Trophoblast cell (in vitro differentiated cells and primary cell): ENCODE measurements around the gene DVL1.
A peak's percentile ranks its signal among the peaks of the same experiment; 100 is the strongest.

ENCODE experiments used
- DNase-seq, 2 donors: peaks; one replicate each; pipeline ENCODE4 v3.0.0-alpha.2; 2016
- H2AFZ ChIP-seq: 2 replicates; pipeline ENCODE4 v1.6.1; 2013; ENCODE audit warnings: low read length, moderate library complexity, mild to moderate bottlenecking; ENCODE audit not compliant: insufficient read depth, poor library complexity
- H2AK5ac ChIP-seq: 2 replicates; pipeline ENCODE4 v1.6.1; 2013; ENCODE audit warnings: mild to moderate bottlenecking, low read length
- H2BK120ac ChIP-seq: 2 replicates; pipeline ENCODE4 v1.6.1; 2013; ENCODE audit warnings: low read length, mild to moderate bottlenecking, moderate library complexity; ENCODE audit not compliant: insufficient read depth, poor library complexity
- H2BK12ac ChIP-seq: 2 replicates; pipeline ENCODE4 v1.6.1; 2013; ENCODE audit warnings: mild to moderate bottlenecking, low read length, moderate library complexity
- H2BK5ac ChIP-seq: 2 replicates; pipeline ENCODE4 v1.6.1; 2013; ENCODE audit warnings: low read length, low read depth, moderate library complexity, mild to moderate bottlenecking; ENCODE audit not compliant: poor library complexity
- H3K14ac ChIP-seq: 2 replicates; pipeline ENCODE4 v1.6.1; 2013; ENCODE audit warnings: mild to moderate bottlenecking, low read length
- H3K18ac ChIP-seq: 2 replicates; pipeline ENCODE4 v1.6.1; 2013; ENCODE audit warnings: mild to moderate bottlenecking, low read length
- H3K23ac ChIP-seq: 2 replicates; pipeline ENCODE4 v1.6.1; 2013; ENCODE audit warnings: low read length
- H3K27ac ChIP-seq: 2 replicates; pipeline ENCODE4 v1.5.1; 2013; ENCODE audit warnings: low read depth, mild to moderate bottlenecking, inconsistent platforms, low read length, moderate library complexity
- H3K27me3 ChIP-seq: 2 replicates; pipeline ENCODE4 v1.6.1; 2013; ENCODE audit warnings: inconsistent platforms, mild to moderate bottlenecking, low read length, moderate library complexity; ENCODE audit not compliant: insufficient read depth
- H3K36me3 ChIP-seq, 2 experiments: 1 replicate in 1 of 2; 2 replicates in 1 of 2; pipeline ENCODE4 v1.6.1; 2013; ENCODE audit warnings: low read length in 2 of 2, mild to moderate bottlenecking in 2 of 2, moderate library complexity in 1 of 2; ENCODE audit not compliant: insufficient read depth in 2 of 2, control insufficient read depth in 1 of 2
- H3K4ac ChIP-seq: 2 replicates; pipeline ENCODE4 v1.6.1; 2013; ENCODE audit warnings: low read depth, mild to moderate bottlenecking, low read length, moderate library complexity
- H3K4me1 ChIP-seq, 2 experiments: 1 replicate in 1 of 2; 2 replicates in 1 of 2; pipeline ENCODE4 v1.6.1; 2013; ENCODE audit warnings: low read length in 2 of 2, mild to moderate bottlenecking in 2 of 2, moderate library complexity in 1 of 2; ENCODE audit not compliant: insufficient read depth in 2 of 2, control insufficient read depth in 1 of 2
- H3K4me2 ChIP-seq: 2 replicates; pipeline ENCODE4 v1.6.1; 2013; ENCODE audit warnings: inconsistent platforms, mild to moderate bottlenecking, low read length, moderate library complexity
- H3K4me3 ChIP-seq: 2 replicates; pipeline ENCODE4 v1.5.1; 2013; ENCODE audit warnings: mild to moderate bottlenecking, low read depth, low read length, inconsistent platforms
- H3K79me1 ChIP-seq: one replicate; pipeline ENCODE4 v1.6.1; 2013; ENCODE audit warnings: low read length
- H3K79me2 ChIP-seq: 2 replicates; pipeline ENCODE4 v1.6.1; 2013; ENCODE audit warnings: low read length, mild to moderate bottlenecking; ENCODE audit not compliant: control insufficient read depth, insufficient read depth, poor library complexity
- H3K9ac ChIP-seq: 2 replicates; pipeline ENCODE4 v1.6.1; 2013; ENCODE audit warnings: mild to moderate bottlenecking, low read length
- H3K9me3 ChIP-seq: 2 replicates; pipeline ENCODE4 v1.6.1; 2013; ENCODE audit warnings: low read depth, mild to moderate bottlenecking, control low read depth, inconsistent platforms, low read length; ENCODE audit not compliant: insufficient read depth
- H4K12ac ChIP-seq: 2 replicates; pipeline ENCODE4 v1.6.1; 2013; ENCODE audit warnings: low read depth, mild to moderate bottlenecking, low read length, moderate library complexity
- H4K8ac ChIP-seq: 2 replicates; pipeline ENCODE4 v1.6.1; 2013; ENCODE audit warnings: low read depth, mild to moderate bottlenecking, low read length, moderate library complexity
- H4K91ac ChIP-seq: one replicate; pipeline ENCODE4 v1.6.1; 2013; ENCODE audit warnings: low read depth, mild to moderate bottlenecking, low read length, moderate library complexity
- whole genome bisulfite sequencing: extraction: QIAGEN DNeasy Blood & Tissue Kit; methylation state at CpG from one replicate; pipeline ENCODE4 v1.1.7; 2013; ENCODE audit warnings: missing lambda C conversion rate; ENCODE audit not compliant: insufficient read length, insufficient coverage; ENCODE audit errors: extremely low coverage; 5-methylcytosine and 5-hydroxymethylcytosine counted together

DVL1 gene

GRCh38 chr1:1330366-1331067, 18.7 kb downstream of the DVL1 start:
- H4K12ac ChIP-seq: no peak overlapping the region
- H3K14ac ChIP-seq: no peak overlapping the region
- no peak overlapping the region for H2BK120ac ChIP-seq
- H2BK5ac ChIP-seq: no peak overlapping the region
- H3K9ac ChIP-seq: no peak overlapping the region
- peaks cover 12% of the 10 kb centered on the region for H3K9me3 ChIP-seq
- no peak overlapping the region for H3K18ac ChIP-seq
- WGBS: no CpG with 5 or more reads among the region's 15 CpGs
- H3K4ac ChIP-seq: no peak overlapping the region
- no peak overlapping the region for H3K4me3 ChIP-seq
- H2AFZ ChIP-seq: no peak overlapping the region
- no peaks in the 10 kb centered on the region for H3K27me3 ChIP-seq
- H3K4me2 ChIP-seq: no peak overlapping the region
- no peak overlapping the region for H4K8ac ChIP-seq
- H2AK5ac ChIP-seq: no peak overlapping the region
- no peak for DNase-seq
- H3K36me3 ChIP-seq: peaks cover 22 to 25% of the 10 kb centered on the region in 2 experiments
- no peak overlapping the region for H3K27ac ChIP-seq
- no peak overlapping the region for H4K91ac ChIP-seq
- H3K23ac ChIP-seq: no peak overlapping the region
- no peaks in the 10 kb centered on the region for H3K79me1 ChIP-seq
- peaks cover 1% of the 10 kb centered on the region for H3K79me2 ChIP-seq
- H3K4me1 ChIP-seq: peaks cover 3 to 5% of the 10 kb centered on the region in 2 experiments
- no peak overlapping the region for H2BK12ac ChIP-seq

- no peak for DNase-seq
- Histone ChIP-seq H2BK12ac (no peak overlapping the region), H3K79me1 (peaks cover 6% of the 10 kb centered on the region), H3K4me3 (peak overlapping the region; percentile 34), H3K4ac (no peak overlapping the region), H4K91ac (no peak overlapping the region), H3K27ac (no peak overlapping the region), H2AFZ (no peak overlapping the region), H4K12ac (no peak overlapping the region), H3K4me2 (no peak overlapping the region), H2BK5ac (no peak overlapping the region), H3K36me3 (peaks cover 18 to 19% of the 10 kb centered on the region in 2 experiments), H2BK120ac (no peak overlapping the region), H3K4me1 (peaks cover 9 to 10% of the 10 kb centered on the region in 2 experiments), H3K27me3 (no peaks in the 10 kb centered on the region), H3K18ac (no peak overlapping the region), H3K79me2 (peaks cover 9% of the 10 kb centered on the region), H3K9ac (no peak overlapping the region), H3K14ac (no peak overlapping the region), H4K8ac (no peak overlapping the region), H3K23ac (peak overlapping the region; percentile 50), H2AK5ac (no peak overlapping the region), H3K9me3 (peaks cover 16% of the 10 kb centered on the region)
- no CpG with 5 or more reads among the region's 58 CpGs for WGBS
Measured at GRCh38 chr1:1329304-1330210, 19.7 kb downstream of the DVL1 start.

GRCh38 chr1:1328254-1328653, 21.0 kb downstream of the DVL1 start:
- no peak overlapping the region for H3K23ac ChIP-seq
- H3K4me3 ChIP-seq: no peak overlapping the region
- no peak overlapping the region for H2BK120ac ChIP-seq
- no peak overlapping the region for H3K9ac ChIP-seq
- no peak overlapping the region for H3K4ac ChIP-seq
- peaks cover 16% of the 10 kb centered on the region for H3K9me3 ChIP-seq
- no peak overlapping the region for H2AFZ ChIP-seq
- no peak overlapping the region for H4K8ac ChIP-seq
- H3K14ac ChIP-seq: no peak overlapping the region
- H3K79me2 ChIP-seq: peaks cover 17% of the 10 kb centered on the region
- no peak overlapping the region for H3K18ac ChIP-seq
- no peak overlapping the region for H2AK5ac ChIP-seq
- H2BK12ac ChIP-seq: no peak overlapping the region
- DNase-seq: no peak
- no peak overlapping the region for H2BK5ac ChIP-seq
- no CpG with 5 or more reads among the region's 15 CpGs for WGBS
- H3K4me2 ChIP-seq: no peak overlapping the region
- no peak overlapping the region for H4K91ac ChIP-seq
- H3K27me3 ChIP-seq: no peaks in the 10 kb centered on the region
- H3K4me1 ChIP-seq: peaks cover 12% of the 10 kb centered on the region in 2 experiments
- H4K12ac ChIP-seq: no peak overlapping the region
- H3K79me1 ChIP-seq: peaks cover 9% of the 10 kb centered on the region
- peaks cover 16 to 18% of the 10 kb centered on the region in 2 experiments for H3K36me3 ChIP-seq
- H3K27ac ChIP-seq: no peak overlapping the region

GRCh38 chr1:1327291-1327690, 21.9 kb downstream of the DVL1 start:
- no peak overlapping the region for H2BK120ac ChIP-seq
- peaks cover 23% of the 10 kb centered on the region for H3K79me2 ChIP-seq
- H3K9me3 ChIP-seq: peaks cover 13% of the 10 kb centered on the region
- H4K91ac ChIP-seq: no peak overlapping the region
- H3K9ac ChIP-seq: no peak overlapping the region
- no peak overlapping the region for H3K4me2 ChIP-seq
- H4K8ac ChIP-seq: no peak overlapping the region
- no peak overlapping the region for H3K23ac ChIP-seq
- H3K27me3 ChIP-seq: no peaks in the 10 kb centered on the region
- no peak overlapping the region for H4K12ac ChIP-seq
- H2BK5ac ChIP-seq: no peak overlapping the region
- H3K18ac ChIP-seq: no peak overlapping the region
- H3K4ac ChIP-seq: no peak overlapping the region
- H3K4me3 ChIP-seq: no peak overlapping the region
- no CpG with 5 or more reads among the region's 40 CpGs for WGBS
- no peak for DNase-seq
- peaks cover 12% of the 10 kb centered on the region in 2 experiments for H3K4me1 ChIP-seq
- no peak overlapping the region for H3K14ac ChIP-seq
- no peak overlapping the region for H2AFZ ChIP-seq
- no peak overlapping the region for H3K27ac ChIP-seq
- no peak overlapping the region for H2AK5ac ChIP-seq
- H3K79me1 ChIP-seq: peaks cover 9% of the 10 kb centered on the region
- peaks cover 20% of the 10 kb centered on the region in 2 experiments for H3K36me3 ChIP-seq
- H2BK12ac ChIP-seq: no peak overlapping the region
